Activated T-cell treated with anti-CD3 and anti-CD28 coated beads, Interleukin-2, amount 50 U/mL, for 72 hours (primary cell): ENCODE results near the gene CBFA2T3. TPM values are rescaled to one million over a fixed set of nuclear protein-coding genes. Genes with fewer than 3 reads are reported as not detected.

Source experiments
- ATAC-seq, 2 donors: fragments of 150-1000 bp; cut with Tn5 transposase; replicated peaks in 1 of 2; 2 replicates each; pipeline ENCODE4 v1.10.0; 2021; ENCODE audit warnings: moderate library complexity in 2 of 2, mild to moderate bottlenecking in 1 of 2
- DNase-seq, 2 donors: peaks; one replicate each; pipeline ENCODE4 v3.0.0; 2021 to 2022; ENCODE audit warnings: mixed read lengths in 1 of 2
- H3K27ac Mint-ChIP-seq: one replicate; pipeline ENCODE4 v1.8.0; 2022; ENCODE audit warnings: mild to moderate bottlenecking, moderate library complexity, mixed read lengths
- H3K27me3 Mint-ChIP-seq: one replicate; pipeline ENCODE4 v1.8.0; 2022; ENCODE audit warnings: low read depth, mixed read lengths
- H3K36me3 Mint-ChIP-seq, 2 donors: one replicate each; pipeline ENCODE4 v1.8.0; 2022; ENCODE audit warnings: mixed read lengths in 2 of 2, mild to moderate bottlenecking in 1 of 2; ENCODE audit not compliant: insufficient read depth in 2 of 2
- H3K4me1 Mint-ChIP-seq: one replicate; pipeline ENCODE4 v1.8.0; 2022; ENCODE audit warnings: low read depth, mixed read lengths
- H3K4me3 Mint-ChIP-seq, 2 donors: one replicate each; pipeline ENCODE4 v1.8.0; 2022; ENCODE audit warnings: mild to moderate bottlenecking in 2 of 2, mixed read lengths in 2 of 2, moderate library complexity in 2 of 2
- H3K9me3 Mint-ChIP-seq, 2 donors: one replicate each; pipeline ENCODE4 v1.8.0; 2022; ENCODE audit warnings: mixed read lengths in 2 of 2
- total RNA-seq, 2 donors: library from RNA; stranded (reverse); gene quantifications; one replicate each; pipeline ENCODE4 v1.2.3, GENCODE V29; 2022

CBFA2T3 gene
- total RNA-seq, 2 donors from 2014 or later: 1.2 to 1.7 TPM

GRCh38 chr16:88867581-88868246 lies 109.3 kb downstream of the CBFA2T3 start:
- DNase-seq (no peak), ATAC-seq (no peak)
- H3K27me3 Mint-ChIP-seq: peaks cover 18% of the 10 kb centered on the region
- no peaks in the 10 kb centered on the region for H3K36me3 Mint-ChIP-seq
- peaks cover 9% of the 10 kb centered on the region for H3K4me1 Mint-ChIP-seq
- no peak overlapping the region for H3K4me3 Mint-ChIP-seq
- no peaks in the 10 kb centered on the region for H3K9me3 Mint-ChIP-seq
- no peak overlapping the region for H3K27ac Mint-ChIP-seq

GRCh38 chr16:88866151-88866920 lies 110.7 kb downstream of the CBFA2T3 start, which contains the start of gene PABPN1L:
Gene PABPN1L, minus strand, starts transcription at chr16:88866660. Its CDS starts 54 bp downstream, at chr16:88866606.
- Mint-ChIP-seq H3K27me3 (peaks cover 16% of the 10 kb centered on the region), H3K4me3 (no peak within 1 kb of the TSS), H3K27ac (no peak within 1 kb of the TSS), H3K36me3 (no peaks in the 10 kb centered on the region), H3K4me1 (peaks cover 8% of the 10 kb centered on the region), H3K9me3 (no peaks in the 10 kb centered on the region)
- ATAC-seq: no peak
- DNase-seq: no peak

GRCh38 chr16:88865742-88866141 lies 111.3 kb downstream of the CBFA2T3 start:
- peaks cover 2% of the 10 kb centered on the region for H3K4me1 Mint-ChIP-seq
- ATAC-seq: no peak
- H3K27ac Mint-ChIP-seq: no peak overlapping the region
- no peak for DNase-seq
- H3K9me3 Mint-ChIP-seq: no peaks in the 10 kb centered on the region
- H3K36me3 Mint-ChIP-seq: no peaks in the 10 kb centered on the region
- H3K4me3 Mint-ChIP-seq: no peak overlapping the region
- peaks cover 10% of the 10 kb centered on the region for H3K27me3 Mint-ChIP-seq

GRCh38 chr16:88865310-88865709 lies 111.7 kb downstream of the CBFA2T3 start:
- no peak for DNase-seq
- no peaks in the 10 kb centered on the region for H3K4me1 Mint-ChIP-seq
- H3K9me3 Mint-ChIP-seq: no peaks in the 10 kb centered on the region
- ATAC-seq: no peak
- no peaks in the 10 kb centered on the region for H3K36me3 Mint-ChIP-seq
- H3K4me3 Mint-ChIP-seq: no peak overlapping the region
- peaks cover 6% of the 10 kb centered on the region for H3K27me3 Mint-ChIP-seq
- H3K27ac Mint-ChIP-seq: no peak overlapping the region

DNA sequence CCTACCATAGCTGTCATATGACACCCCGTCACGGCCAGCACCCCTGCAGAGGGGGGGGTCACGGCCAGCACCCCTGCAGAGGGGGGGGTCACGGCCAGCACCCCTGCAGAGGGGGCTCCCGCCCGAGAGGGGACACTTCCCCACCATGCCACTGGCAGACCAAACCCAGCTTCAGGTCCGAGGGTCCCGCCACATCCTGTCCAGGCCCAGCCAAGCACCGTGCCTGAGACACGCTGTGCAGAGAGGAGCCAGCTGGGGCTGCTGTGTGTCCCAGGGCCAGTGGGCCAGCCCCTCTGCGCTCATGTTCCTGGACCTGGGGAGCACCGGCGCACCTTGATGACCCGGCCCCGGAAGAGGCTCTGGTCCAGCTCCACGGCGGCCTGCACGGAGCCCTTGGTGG lies 112.5 kb downstream of the CBFA2T3 start:
- H3K4me3 Mint-ChIP-seq: no peak overlapping the region
- no peak overlapping the region for H3K27ac Mint-ChIP-seq
- H3K4me1 Mint-ChIP-seq: no peaks in the 10 kb centered on the region
- H3K9me3 Mint-ChIP-seq: no peaks in the 10 kb centered on the region
- ATAC-seq (no peak), DNase-seq (no peak)
- no peaks in the 10 kb centered on the region for H3K36me3 Mint-ChIP-seq
- H3K27me3 Mint-ChIP-seq: no peaks in the 10 kb centered on the region

DNA sequence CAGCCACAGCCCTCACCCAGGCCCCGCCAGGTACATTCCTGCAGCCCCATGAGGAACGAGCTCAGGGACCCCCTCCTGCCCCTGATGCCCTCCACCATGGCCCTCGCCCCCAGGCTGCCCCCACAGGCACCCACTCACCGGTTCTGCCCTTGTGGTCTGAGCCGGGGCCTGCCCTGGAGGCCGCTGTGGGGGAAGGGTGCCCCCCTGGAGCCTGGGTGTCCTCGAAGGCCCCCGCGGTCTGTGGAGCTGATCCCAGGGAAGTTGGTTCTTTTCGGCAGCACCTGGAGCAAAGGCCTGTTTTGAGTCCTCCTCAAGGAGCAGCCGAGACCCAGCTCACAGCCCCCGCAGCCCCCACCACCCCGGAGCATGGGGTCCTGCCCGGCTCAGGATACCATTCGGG lies 112.9 kb downstream of the CBFA2T3 start:
- no peaks in the 10 kb centered on the region for H3K9me3 Mint-ChIP-seq
- DNase-seq (no peak), ATAC-seq (no peak)
- no peaks in the 10 kb centered on the region for H3K4me1 Mint-ChIP-seq
- H3K4me3 Mint-ChIP-seq: no peak overlapping the region
- H3K36me3 Mint-ChIP-seq: no peaks in the 10 kb centered on the region
- H3K27me3 Mint-ChIP-seq: no peaks in the 10 kb centered on the region
- no peak overlapping the region for H3K27ac Mint-ChIP-seq

DNA sequence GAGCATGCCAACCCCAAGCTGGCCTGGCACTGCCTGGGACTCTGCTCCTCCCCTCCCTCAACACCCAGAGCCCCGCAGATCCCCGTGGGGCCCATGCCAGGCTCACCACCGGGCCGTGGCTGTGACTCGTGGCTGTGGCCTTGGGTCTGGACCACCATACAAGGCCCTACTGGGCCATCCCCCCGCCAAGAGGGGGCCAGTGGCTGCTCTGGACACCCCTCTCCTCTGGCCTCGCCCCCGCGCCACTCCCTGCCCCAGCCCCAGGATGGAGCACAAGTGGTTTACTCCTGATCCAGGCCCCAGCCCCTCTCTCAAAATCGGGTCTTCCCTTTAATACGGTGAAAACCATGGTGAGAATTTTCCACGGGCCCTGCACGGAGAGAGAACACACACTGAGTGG lies 113.6 kb downstream of the CBFA2T3 start:
- H3K27me3 Mint-ChIP-seq: no peaks in the 10 kb centered on the region
- H3K4me3 Mint-ChIP-seq: no peak overlapping the region
- ATAC-seq (no peak), DNase-seq (no peak)
- H3K36me3 Mint-ChIP-seq: no peaks in the 10 kb centered on the region
- H3K9me3 Mint-ChIP-seq: no peaks in the 10 kb centered on the region
- peaks cover 2% of the 10 kb centered on the region for H3K4me1 Mint-ChIP-seq
- no peak overlapping the region for H3K27ac Mint-ChIP-seq

DNA sequence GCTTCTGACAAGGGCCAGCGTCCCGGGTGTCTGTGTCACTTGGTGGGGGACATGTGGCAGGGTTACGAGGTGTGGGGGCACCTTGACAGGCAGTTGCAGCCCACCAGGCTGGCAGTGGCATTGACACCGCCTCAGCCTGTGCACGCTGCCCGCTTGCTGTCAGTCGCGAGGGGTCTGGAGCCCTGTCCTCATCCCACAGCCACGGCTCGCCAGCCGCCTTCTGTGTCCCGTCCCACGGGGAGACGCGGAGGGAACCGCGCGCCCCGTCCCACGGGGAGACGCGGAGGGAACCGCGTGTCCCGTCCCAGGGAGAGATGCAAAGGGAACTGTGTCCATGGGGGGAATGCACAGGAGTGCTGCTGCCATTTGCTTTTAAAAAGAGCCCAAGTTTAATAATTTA lies 114.0 kb downstream of the CBFA2T3 start:
- ATAC-seq: no peak
- Mint-ChIP-seq H3K4me1 (peaks cover 7% of the 10 kb centered on the region), H3K9me3 (no peaks in the 10 kb centered on the region), H3K27ac (no peak overlapping the region), H3K4me3 (no peak overlapping the region), H3K27me3 (no peaks in the 10 kb centered on the region), H3K36me3 (no peaks in the 10 kb centered on the region)
- no peak for DNase-seq

DNA sequence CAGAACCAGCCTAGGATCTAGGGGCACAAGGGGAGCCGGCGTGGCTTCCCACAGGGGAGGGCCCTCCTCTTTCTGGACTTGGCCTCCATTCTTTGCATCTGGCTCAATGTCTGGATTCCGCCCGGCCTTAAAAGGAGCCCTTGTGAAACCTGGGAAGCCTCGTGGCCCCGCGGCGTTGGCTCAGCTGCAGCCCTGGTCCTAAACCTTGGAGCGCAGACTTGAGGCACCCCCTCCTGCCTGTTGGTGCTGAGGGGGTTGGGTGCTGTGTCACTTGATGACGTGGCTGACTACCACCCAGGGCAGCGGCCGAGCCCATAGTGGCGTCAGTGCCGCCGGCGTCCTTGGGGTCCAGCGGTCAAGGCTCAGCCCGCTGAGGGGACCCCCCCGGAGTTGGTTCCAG lies 115.6 kb downstream of the CBFA2T3 start:
- no peak for DNase-seq
- Mint-ChIP-seq H3K9me3 (no peaks in the 10 kb centered on the region), H3K27ac (no peak overlapping the region), H3K4me1 (peaks cover 11% of the 10 kb centered on the region), H3K36me3 (peaks cover 3 to 5% of the 10 kb centered on the region in 2 donors), H3K27me3 (no peaks in the 10 kb centered on the region), H3K4me3 (no peak overlapping the region)
- ATAC-seq: no peak

DNA sequence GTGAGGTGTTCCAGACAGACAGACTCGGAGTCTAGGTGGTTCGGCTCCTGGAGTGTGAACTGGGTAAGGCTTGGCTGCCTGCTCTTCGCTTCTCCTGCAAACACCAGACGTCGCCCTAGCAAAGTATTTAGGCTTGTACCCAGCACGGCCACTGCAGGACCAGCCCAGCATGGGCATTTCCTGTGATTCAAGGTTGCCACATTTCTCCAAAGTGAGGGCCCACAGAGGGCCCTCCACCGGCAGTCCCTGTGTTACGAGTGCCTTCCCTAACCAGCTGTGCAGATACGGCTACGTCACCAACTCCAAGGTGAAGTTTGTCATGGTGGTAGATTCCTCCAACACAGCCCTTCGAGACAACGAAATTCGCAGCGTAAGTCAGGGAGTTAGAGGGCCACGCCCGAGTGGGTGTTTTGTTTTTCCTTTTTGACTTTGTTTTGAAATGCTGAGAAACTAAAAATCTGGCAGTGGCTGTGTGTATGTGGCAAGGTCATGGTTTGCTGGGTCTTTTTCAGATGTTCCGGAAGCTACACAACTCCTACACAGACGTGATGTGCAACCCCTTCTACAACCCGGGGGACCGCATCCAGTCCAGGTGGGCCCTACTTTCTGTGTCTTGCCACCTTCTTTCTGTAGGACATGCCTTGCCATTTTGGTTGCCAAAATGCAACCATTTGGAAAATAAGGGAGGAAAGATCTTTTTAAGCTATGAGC lies 117.5 kb downstream of the CBFA2T3 start:
- ATAC-seq (no peak), DNase-seq (no peak)
- Mint-ChIP-seq H3K4me3 (no peak overlapping the region), H3K27ac (no peak overlapping the region), H3K4me1 (peaks cover 27% of the 10 kb centered on the region), H3K36me3 (peaks cover 3 to 5% of the 10 kb centered on the region in 2 donors), H3K9me3 (no peaks in the 10 kb centered on the region), H3K27me3 (no peaks in the 10 kb centered on the region)

DNA sequence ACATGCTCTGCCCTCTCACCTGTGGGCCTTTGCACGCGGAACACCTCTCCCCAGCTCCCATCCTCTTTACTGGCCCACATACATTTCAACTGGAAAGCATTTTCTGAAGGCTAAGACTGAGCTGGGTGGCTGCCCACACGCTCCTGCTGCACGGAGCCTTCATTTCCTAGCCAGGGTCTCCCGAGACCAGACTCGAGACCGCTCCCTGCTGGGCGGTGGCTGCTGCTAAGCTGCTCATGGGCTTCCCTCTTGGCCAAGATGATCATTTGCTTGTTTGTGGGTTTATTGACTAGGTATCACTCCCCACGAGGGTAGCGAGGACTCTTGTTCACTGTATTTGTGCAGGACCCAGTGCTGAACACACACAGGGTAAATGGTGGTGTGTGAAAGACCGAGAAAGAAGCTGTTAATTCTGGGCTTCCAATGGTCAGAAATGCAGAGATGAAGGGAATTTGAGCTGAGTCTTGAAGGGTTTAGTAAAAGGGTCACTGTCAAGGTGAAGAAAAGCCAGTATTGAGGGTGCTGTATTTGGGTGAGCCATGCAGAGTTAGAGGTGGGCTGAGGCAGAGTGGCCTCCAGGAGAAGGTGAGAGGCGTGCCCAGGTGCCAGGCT lies 119.2 kb downstream of the CBFA2T3 start:
- peak; percentile 73 to 83 for DNase-seq
- Mint-ChIP-seq H3K9me3 (no peaks in the 10 kb centered on the region), H3K4me1 (peaks cover 30% of the 10 kb centered on the region), H3K27me3 (no peaks in the 10 kb centered on the region), H3K27ac (peak overlapping the region; percentile 88), H3K4me3 (peak overlapping the region; percentile 99 to 100), H3K36me3 (peaks cover 3 to 5% of the 10 kb centered on the region in 2 donors)
- peak; percentile 61 to 63 for ATAC-seq

DNA sequence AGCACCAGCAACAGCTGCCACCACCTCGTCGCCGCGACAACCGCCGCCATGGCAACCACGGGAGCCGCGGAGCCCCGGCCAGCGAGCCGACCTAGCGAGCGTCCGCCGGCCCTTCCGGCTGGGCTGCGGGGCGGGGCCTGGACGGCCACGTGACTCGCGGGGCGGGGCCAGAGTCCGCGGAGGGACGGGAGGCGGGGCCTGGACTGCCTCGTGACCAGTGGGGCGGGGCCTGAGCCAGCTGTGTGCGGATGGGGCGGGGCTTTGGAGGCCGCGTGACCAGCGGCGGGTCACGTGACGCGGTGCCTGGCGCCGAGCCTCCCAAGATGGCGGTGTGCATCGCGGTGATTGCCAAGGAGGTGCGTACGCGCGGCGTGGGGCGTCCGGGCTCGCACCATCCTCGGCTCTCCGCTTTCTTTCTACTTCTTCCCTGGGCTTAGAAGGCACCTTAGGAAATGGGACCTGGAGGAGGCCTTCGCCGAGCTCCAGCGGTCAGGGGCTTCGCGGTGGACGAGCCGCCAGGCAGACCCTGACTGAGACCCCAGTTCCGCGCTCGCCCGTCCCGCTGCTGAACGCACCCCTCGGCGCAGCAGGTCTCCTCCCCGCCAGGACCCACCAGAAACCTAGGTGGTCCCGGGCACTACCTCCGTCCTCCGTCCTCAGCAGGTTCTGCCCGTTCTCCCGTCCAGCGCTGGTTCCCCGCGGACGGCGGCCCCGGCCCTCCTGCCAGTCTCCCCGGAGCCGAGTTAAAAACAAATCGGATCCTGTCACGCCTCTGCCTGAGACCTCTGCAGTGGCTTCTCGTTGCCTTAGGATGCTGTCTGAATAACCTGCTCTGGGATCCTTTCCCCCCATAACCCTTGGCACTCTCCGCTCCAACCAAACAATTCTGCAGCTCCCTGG lies 119.9 kb downstream of the CBFA2T3 start, which contains the start of the genes GALNS and TRAPPC2L:
TSS of gene GALNS (minus strand) at position 120 of the 900 bp plus-strand sequence. CDS start at position 50, 70 bp downstream.
TSS of gene TRAPPC2L (plus strand) at position 300 of the 900 bp plus-strand sequence. CDS start at position 324, 24 bp downstream.
- peaks cover 3 to 5% of the 10 kb centered on the region in 2 donors for H3K36me3 Mint-ChIP-seq
- no peaks in the 10 kb centered on the region for H3K27me3 Mint-ChIP-seq
- ATAC-seq (peak; percentile 86 to 89), DNase-seq (peak; percentile 99 to 100)
- peak within 1 kb of the TSS; percentile 88 for H3K27ac Mint-ChIP-seq
- peaks cover 30% of the 10 kb centered on the region for H3K4me1 Mint-ChIP-seq
- H3K9me3 Mint-ChIP-seq: no peaks in the 10 kb centered on the region
- H3K4me3 Mint-ChIP-seq: peak within 1 kb of the TSS; percentile 99 to 100
